Activated CD8-positive, alpha-beta memory T cell treated with anti-CD3 and anti-CD28 coated beads for 36 hours (primary cell): ENCODE data around the gene SPINDOC. TPM values are rescaled to one million over a fixed set of nuclear protein-coding genes. Genes with fewer than 3 reads are reported as not detected.
"Not testable (repeated sequence)": the region's sequence is repeated elsewhere in the genome, so short reads cannot be mapped to it uniquely, and the experiment has no call there.

Experiments
- CTCF ChIA-PET: fragments of 350-600 bp; sonication (Branson Sonifier 250); formaldehyde crosslinking; loops from one replicate; lab custom pipeline; 2021; ENCODE audit warnings: antibody characterized with exemption; lab: Charles Lee
- POLR2A ChIA-PET: fragments of 350-600 bp; sonication (Branson Sonifier 250); formaldehyde crosslinking; loops from one replicate; lab custom pipeline; 2021; ENCODE audit warnings: antibody characterized with exemption; lab: Charles Lee
- total RNA-seq, 2 experiments: library from RNA; stranded (reverse); gene quantifications; one replicate each; pipeline ENCODE4 v1.2.3, GENCODE V29; 2021

The SPINDOC gene
- total RNA-seq, 2 experiments from 2014 or later: 46.1 to 49.7 TPM

DNA sequence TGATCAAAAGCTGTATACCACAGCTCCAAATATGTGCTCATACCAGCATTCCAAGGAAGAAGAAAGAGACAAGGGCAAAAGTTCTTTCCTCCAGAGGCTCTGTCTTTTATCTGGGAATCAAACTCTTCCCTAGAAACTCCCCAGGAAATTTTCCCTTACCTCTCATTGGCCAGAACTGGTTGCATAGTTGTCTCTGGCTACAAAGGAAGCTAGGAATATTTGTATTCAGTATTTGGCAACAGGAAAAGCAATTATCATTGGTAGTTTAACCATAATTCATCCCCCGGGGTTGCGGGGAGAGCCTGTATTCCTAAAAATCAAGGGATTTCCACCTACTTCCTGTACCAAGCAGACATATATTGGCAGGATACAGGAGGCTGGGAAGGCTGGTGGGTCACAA is 34.2 kb upstream of the SPINDOC start:
- POLR2A ChIA-PET: no interaction called here
- CTCF ChIA-PET: interaction anchor here (1.7 kb wide), 1 partner anchor 11 kb away, joined by 6 read pairs; the partner anchor contains the start of gene ZFTA

- CTCF ChIA-PET: interaction anchor here (0.7 to 0.8 kb wide), 2 partner anchors 127 to 128 kb away, joined by 3 read pairs; no protein-coding TSS in a partner anchor
- POLR2A ChIA-PET: no interaction called here
These were observed 30.5 kb upstream of the SPINDOC start for GRCh38 chr11:63782749-63783148.

DNA sequence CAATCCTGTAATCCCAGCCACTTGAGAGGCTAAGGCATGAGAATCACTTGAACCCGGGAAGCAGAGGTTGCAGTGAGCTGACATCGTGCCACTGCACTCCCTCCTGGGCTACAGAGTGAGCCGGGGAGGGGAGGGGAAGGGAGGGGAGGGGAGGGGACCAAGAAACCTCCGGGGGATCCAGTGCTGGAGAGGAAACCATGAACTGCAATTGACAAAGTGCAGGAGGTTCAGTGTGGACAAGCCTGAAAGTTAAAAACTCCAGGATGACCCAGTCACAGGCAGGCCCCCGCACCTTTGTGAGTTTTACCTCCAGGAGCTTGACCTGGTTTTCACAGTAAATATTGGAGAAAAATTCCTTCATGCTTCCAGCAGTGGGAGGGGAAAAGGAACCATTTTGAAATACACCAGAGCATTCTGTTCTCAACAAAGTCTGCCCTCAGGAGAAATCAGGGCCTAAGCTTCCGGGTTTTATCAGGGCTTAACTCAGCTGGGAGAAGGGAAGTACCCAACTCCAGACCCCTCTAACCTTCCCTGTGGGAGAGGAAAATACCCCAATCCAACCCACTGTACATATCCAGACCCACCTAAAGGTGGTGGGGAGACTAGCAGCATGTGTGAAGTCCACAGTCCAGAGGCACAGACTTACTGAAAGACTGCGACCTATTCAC is 29.2 kb upstream of the SPINDOC start:
- ChIA-PET CTCF (interaction anchor here (2.0 kb wide), 1 partner anchor 16 kb away, joined by 5 read pairs; the partner anchor contains the start of gene ZFTA), POLR2A (no interaction called here)

DNA sequence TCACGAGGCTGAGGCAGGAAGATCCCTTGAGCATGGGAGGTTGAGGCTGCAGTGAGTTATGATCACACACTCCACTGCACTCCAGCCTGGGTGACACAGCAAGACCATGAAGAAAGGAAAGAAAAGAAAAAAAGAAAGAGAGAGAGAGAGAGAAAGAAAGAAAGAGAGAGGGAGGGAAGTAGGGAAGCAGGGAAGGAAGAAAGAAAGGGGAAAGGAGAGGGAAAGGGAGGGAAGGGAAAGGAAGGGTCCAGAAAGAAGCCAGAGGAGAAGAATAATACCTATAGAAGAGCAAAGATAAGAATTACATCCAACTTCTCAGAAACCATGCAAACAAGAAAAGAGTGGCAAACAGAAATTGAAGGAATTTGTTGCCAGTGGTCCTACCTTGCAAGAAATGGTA is 27.4 kb upstream of the SPINDOC start:
- POLR2A ChIA-PET: no interaction called here
- CTCF ChIA-PET: no interaction called here

DNA sequence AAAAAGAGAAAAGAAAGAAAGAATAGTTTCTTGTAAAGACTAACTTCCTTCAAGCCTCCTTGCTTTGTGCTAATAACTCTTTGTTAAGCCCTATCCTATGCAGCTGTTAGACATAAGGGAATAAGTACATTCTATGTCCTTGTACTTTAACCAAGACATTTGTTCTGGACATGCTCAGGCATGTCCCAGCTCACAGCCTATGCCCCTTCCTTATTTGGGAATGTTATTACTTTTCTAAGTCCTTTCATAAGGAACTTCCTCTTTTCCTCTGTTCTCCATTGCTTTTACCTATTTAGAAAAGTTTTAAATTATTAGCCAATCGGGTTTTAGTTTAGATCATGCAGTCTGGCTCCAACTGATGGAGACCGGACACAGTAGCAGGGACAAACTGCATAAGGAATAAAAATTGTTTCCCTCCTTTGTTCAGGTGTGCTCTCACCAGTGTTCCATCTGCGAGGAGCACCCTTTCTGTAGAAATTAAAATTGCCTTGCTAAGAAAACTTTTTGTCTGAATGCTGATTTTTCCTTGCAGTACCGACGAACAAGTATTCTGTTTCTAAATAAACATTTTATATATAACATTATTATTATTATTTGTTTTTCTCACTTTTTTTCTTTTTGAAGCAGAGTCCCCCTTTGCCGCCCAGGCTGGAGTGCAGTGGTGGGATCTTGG is 21.6 kb upstream of the SPINDOC start:
- POLR2A ChIA-PET: no interaction called here
- CTCF ChIA-PET: no interaction called here

- CTCF ChIA-PET: no interaction called here
- POLR2A ChIA-PET: no interaction called here
These were observed 20.1 kb upstream of the SPINDOC start for GRCh38 chr11:63793161-63793560.

- POLR2A ChIA-PET: no interaction called here
- CTCF ChIA-PET: no interaction called here
These were observed 18.2 kb upstream of the SPINDOC start for GRCh38 chr11:63795066-63795465.

- CTCF ChIA-PET: no interaction called here
- POLR2A ChIA-PET: no interaction called here
These were observed 12.3 kb upstream of the SPINDOC start for GRCh38 chr11:63800921-63801320.

- CTCF ChIA-PET: interaction anchor here (1.1 to 1.2 kb wide), 2 partner anchors 34 to 143 kb away, joined by 3 read pairs; no protein-coding TSS in a partner anchor
- POLR2A ChIA-PET: no interaction called here
These were observed 10.4 kb upstream of the SPINDOC start for GRCh38 chr11:63802637-63803414.

GRCh38 chr11:63804259-63804658 is 9.0 kb upstream of the SPINDOC start:
- ChIA-PET POLR2A (no interaction called here), CTCF (no interaction called here)

- ChIA-PET POLR2A (no interaction called here), CTCF (no interaction called here)
These were observed 7.3 kb upstream of the SPINDOC start for GRCh38 chr11:63805844-63806415.

- CTCF ChIA-PET: interaction anchor here (0.7 kb wide), 2 partner anchors 111 to 131 kb away, joined by 3 to 4 read pairs; no protein-coding TSS in a partner anchor
- POLR2A ChIA-PET: not testable (repeated sequence)
These were observed 2.9 kb upstream of the SPINDOC start for GRCh38 chr11:63810383-63810782.

DNA sequence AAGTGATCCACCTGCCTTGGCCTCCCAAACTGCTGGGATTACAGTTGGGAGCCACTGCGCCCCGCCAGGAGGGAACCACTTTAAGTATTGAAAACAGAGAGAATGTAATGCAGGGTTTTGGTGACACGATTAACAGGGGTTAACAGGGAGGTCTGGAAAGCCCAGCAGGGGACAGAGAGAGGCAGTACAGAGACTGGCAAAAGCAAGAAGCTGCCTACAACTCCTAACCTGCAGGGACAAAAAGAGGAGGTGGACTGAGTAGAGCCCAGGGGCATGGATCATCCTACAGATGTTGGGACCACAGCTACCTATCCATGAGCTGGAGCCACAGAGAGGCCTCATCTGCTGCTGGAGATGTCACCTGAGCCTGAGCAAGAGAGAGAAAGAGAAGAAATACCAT is 1.7 kb upstream of the SPINDOC start:
- POLR2A ChIA-PET: no interaction called here
- CTCF ChIA-PET: interaction anchor here (0.7 kb wide), 1 partner anchor 44 kb away, joined by 3 read pairs; no protein-coding TSS in a partner anchor

GRCh38 chr11:63813563-63814382 is 517 bp downstream of the SPINDOC start:
- ChIA-PET CTCF (interaction anchor here (0.6 to 0.9 kb wide), 2 partner anchors 25 to 183 kb away, joined by 3 to 5 read pairs; partner anchors contain the start of gene MARK2), POLR2A (interaction anchor here (0.6 kb wide), 1 partner anchor 70 kb away, joined by 3 read pairs; no protein-coding TSS in a partner anchor)

DNA sequence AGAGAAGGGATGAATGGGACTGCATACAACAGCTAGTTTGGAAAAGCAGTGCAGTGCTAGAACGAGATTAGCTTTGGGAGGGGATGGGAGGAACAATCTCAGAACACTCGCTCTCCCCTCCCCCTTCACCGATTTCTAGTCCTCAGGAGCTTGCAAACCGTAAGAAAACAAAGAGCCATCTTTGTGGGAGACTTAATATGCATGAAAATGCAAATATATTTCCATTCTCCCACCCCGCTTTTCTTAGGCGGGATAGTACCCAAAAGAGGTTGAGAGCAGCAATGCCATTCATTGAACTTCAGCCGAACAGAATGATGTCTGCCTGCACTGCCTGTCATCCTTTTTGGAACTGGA is 1.1 kb downstream of the SPINDOC start:
- CTCF ChIA-PET: interaction anchor here (0.6 to 0.9 kb wide), 2 partner anchors 24 to 184 kb away, joined by 3 to 5 read pairs; partner anchors contain the start of gene MARK2
- POLR2A ChIA-PET: interaction anchor here (0.6 kb wide), 1 partner anchor 69 kb away, joined by 3 read pairs; no protein-coding TSS in a partner anchor

DNA sequence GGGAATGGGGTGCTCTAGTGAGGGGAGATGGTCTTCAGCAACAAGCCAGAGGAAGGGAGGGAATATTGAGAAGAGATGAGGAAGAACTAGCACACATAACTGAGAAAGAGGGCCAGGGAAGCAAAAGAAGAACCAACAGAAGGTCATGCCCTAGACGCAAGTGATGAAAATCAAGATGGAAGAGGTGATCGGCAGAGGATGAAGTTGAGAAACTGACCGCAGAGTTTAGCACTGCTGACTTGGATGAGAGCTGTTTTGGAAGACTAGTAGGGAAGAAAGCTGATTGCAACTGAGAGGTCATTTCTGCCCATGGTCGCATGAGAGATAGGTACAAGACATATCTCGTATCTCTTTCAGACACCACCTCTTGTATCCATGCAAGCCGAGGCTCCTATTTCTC is 2.9 kb downstream of the SPINDOC start:
- ChIA-PET POLR2A (no interaction called here), CTCF (no interaction called here)

- ChIA-PET POLR2A (no interaction called here), CTCF (no interaction called here)
These were observed 3.5 kb downstream of the SPINDOC start for GRCh38 chr11:63816732-63817131.

- ChIA-PET POLR2A (no interaction called here), CTCF (interaction anchor here (1.5 kb wide), 1 partner anchor 10 kb away, joined by 3 read pairs; no protein-coding TSS in a partner anchor)
These were observed 4.7 kb downstream of the SPINDOC start for GRCh38 chr11:63817758-63818498.
